HepG2 (cell line): Measurements from ENCODE around the gene CABLES1. TPM values are rescaled to one million over a fixed set of nuclear protein-coding genes. Genes with fewer than 3 reads are reported as not detected.

Source experiments
- ARHGAP35 ChIP-seq: sonication (generic); formaldehyde crosslinking; IDR thresholded peaks from 2 replicates; pipeline ENCODE4 v1.9.0; 2022; ENCODE audit warnings: mild to moderate bottlenecking, inconsistent platforms, moderate library complexity, missing genetic modification reagents, borderline replicate concordance
- CBFB ChIP-seq: sonication (generic); formaldehyde crosslinking; IDR thresholded peaks from 2 replicates; pipeline ENCODE4 v1.4.0; 2020; ENCODE audit warnings: missing genetic modification reagents
- FIP1L1 ChIP-seq: fragments of 200-400 bp; formaldehyde crosslinking; IDR thresholded peaks from 2 replicates; pipeline ENCODE4 v1.6.1; 2018; ENCODE audit warnings: low read depth, mild to moderate bottlenecking, low read length, moderate library complexity, borderline replicate concordance; ENCODE audit not compliant: insufficient read depth
- GABPB1 ChIP-seq: IDR thresholded peaks from 2 replicates; pipeline ENCODE4 v1.6.1; 2016; ENCODE audit warnings: mild to moderate bottlenecking, missing genetic modification reagents, moderate library complexity, missing compliant biosample characterization
- GFI1 ChIP-seq: sonication (generic); formaldehyde crosslinking; IDR thresholded peaks from 2 replicates; pipeline ENCODE4 v1.5.0; 2020; ENCODE audit warnings: missing genetic modification reagents, mild to moderate bottlenecking, borderline replicate concordance
- HMG20B ChIP-seq: conservative IDR thresholded peaks from 2 replicates; pipeline ENCODE4 v1.6.1; 2016; ENCODE audit warnings: missing genetic modification reagents, missing compliant biosample characterization
- PHB2 ChIP-seq: fragments of 450-650 bp; IDR thresholded peaks from 2 replicates; pipeline ENCODE4 v1.6.1; 2018; ENCODE audit not compliant: partially characterized antibody
- ZNF383 ChIP-seq: sonication (generic); formaldehyde crosslinking; IDR thresholded peaks from 2 replicates; pipeline ENCODE4 v1.4.0; 2020; ENCODE audit warnings: missing genetic modification reagents, mild to moderate bottlenecking, borderline replicate concordance
- polyA plus RNA-seq, 8 experiments: library from polyadenylated mRNA; depleted of rRNA in 3 of 8; stranded (reverse) in 7 of 8; unstranded in 1 of 8; fragments of >200 nt; fragmentation: Illumina TruSeq in 4 of 8; extraction: Trizol in 4 of 8; gene quantifications; 2 replicates each; pipeline versions ENCODE4 v1.2.1 to v1.2.3, GENCODE V29; 2011 to 2016; ENCODE audit warnings: low read depth in 4 of 8, missing spikeins in 1 of 8, mixed read lengths in 1 of 8; ENCODE audit not compliant: insufficient read depth in 1 of 8
- total RNA-seq, 5 experiments: library from RNA; depleted of rRNA; stranded (reverse); fragments of >200 nt; fragmentation: Illumina TruSeq; extraction: Trizol; gene quantifications; 2 replicates each; pipeline ENCODE4 v1.2.3, GENCODE V29; 2016; ENCODE audit warnings: low read depth in 1 of 5
- TF ChIP-seq, protein P1 (sequence below): sonication (generic); formaldehyde crosslinking; IDR thresholded peaks from 2 replicates; pipeline ENCODE4 v1.4.0; 2020; ENCODE audit warnings: mild to moderate bottlenecking, missing genetic modification reagents
- TF ChIP-seq, protein P2 (sequence below): sonication (generic); formaldehyde crosslinking; IDR thresholded peaks from 2 replicates; pipeline ENCODE4 v1.5.0; 2020; ENCODE audit warnings: missing genetic modification reagents, mild to moderate bottlenecking, borderline replicate concordance
- TF ChIP-seq, protein P3 (sequence below): sonication (generic); formaldehyde crosslinking; IDR thresholded peaks from 2 replicates; pipeline ENCODE4 v1.4.0; 2020; ENCODE audit warnings: missing genetic modification reagents
- TF ChIP-seq, protein P4 (sequence below): conservative IDR thresholded peaks from 2 replicates; pipeline ENCODE4 v1.6.1; 2018; ENCODE audit warnings: missing genetic modification reagents
- TF ChIP-seq, protein P5 (sequence below): sonication (generic); formaldehyde crosslinking; IDR thresholded peaks from 2 replicates; pipeline ENCODE4 v1.4.0; 2020; ENCODE audit warnings: missing genetic modification reagents, mild to moderate bottlenecking, borderline replicate concordance
- TF ChIP-seq, protein P6 (sequence below): IDR thresholded peaks from 2 replicates; pipeline ENCODE4 v1.6.1; 2018; ENCODE audit warnings: missing genetic modification reagents, mild to moderate bottlenecking, missing compliant biosample characterization

The CABLES1 gene
- total and polyA plus RNA-seq, 2 of the 13 experiments (the other 11 are each of a cell fraction or from before 2014, with no cell fraction given) = 14.7 to 25.8 TPM

DNA sequence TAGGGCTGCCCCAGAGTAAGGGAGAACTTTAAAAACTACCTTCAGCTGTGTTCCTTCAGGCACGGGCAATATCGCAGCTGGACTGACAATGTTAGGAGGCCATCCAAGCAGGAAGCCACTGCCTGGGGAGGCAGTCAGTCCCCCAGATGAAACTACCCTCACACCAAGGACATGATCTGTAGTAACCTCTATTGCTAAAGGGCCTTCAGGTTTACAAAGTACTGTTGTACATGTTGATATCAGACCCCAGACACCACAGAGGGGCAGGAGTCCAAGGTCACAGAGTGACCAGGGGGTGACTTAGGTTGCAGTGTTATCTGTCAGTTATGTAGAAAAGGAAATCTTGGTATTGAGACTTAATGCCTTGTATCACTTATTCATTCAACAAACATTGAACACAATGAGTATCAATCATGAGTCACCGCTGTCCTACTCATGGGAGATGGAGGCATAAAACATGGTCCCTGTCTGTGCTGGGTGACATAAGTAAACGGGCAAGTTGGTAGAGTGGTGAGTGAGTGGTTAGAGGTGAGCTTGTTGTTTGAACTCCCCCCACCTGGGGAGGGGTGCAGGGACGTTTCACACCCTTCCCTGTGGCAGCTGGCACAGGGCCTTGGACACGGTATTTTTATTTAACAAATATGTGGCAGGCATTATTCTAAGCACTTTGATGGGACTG, 7.1 kb downstream of the CABLES1 start (continued):
- TF ChIP-seq ZNF383 (CRISPR knock-in tag) = no peak
- TF ChIP-seq CBFB (CRISPR knock-in tag) = peak; percentile 80; the same call in 1 of the 2 replicates
- no peak for TF ChIP-seq GFI1
- TF ChIP-seq HMG20B = no peak
- TF ChIP-seq, protein P1, sequence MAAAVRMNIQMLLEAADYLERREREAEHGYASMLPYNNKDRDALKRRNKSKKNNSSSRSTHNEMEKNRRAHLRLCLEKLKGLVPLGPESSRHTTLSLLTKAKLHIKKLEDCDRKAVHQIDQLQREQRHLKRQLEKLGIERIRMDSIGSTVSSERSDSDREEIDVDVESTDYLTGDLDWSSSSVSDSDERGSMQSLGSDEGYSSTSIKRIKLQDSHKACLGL (CRISPR knock-in tag) = no peak
- TF ChIP-seq, protein P2, sequence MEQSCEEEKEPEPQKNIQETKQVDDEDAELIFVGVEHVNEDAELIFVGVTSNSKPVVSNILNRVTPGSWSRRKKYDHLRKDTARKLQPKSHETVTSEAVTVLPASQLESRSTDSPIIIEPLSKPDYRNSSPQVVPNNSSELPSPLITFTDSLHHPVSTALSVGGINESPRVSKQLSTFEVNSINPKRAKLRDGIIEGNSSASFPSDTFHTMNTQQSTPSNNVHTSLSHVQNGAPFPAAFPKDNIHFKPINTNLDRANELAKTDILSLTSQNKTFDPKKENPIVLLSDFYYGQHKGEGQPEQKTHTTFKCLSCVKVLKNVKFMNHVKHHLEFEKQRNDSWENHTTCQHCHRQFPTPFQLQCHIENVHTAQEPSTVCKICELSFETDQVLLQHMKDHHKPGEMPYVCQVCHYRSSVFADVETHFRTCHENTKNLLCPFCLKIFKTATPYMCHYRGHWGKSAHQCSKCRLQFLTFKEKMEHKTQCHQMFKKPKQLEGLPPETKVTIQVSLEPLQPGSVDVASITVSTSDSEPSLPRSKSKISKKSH = no peak
- no peak for TF ChIP-seq ARHGAP35 (CRISPR knock-in tag)
- TF ChIP-seq, protein P3, sequence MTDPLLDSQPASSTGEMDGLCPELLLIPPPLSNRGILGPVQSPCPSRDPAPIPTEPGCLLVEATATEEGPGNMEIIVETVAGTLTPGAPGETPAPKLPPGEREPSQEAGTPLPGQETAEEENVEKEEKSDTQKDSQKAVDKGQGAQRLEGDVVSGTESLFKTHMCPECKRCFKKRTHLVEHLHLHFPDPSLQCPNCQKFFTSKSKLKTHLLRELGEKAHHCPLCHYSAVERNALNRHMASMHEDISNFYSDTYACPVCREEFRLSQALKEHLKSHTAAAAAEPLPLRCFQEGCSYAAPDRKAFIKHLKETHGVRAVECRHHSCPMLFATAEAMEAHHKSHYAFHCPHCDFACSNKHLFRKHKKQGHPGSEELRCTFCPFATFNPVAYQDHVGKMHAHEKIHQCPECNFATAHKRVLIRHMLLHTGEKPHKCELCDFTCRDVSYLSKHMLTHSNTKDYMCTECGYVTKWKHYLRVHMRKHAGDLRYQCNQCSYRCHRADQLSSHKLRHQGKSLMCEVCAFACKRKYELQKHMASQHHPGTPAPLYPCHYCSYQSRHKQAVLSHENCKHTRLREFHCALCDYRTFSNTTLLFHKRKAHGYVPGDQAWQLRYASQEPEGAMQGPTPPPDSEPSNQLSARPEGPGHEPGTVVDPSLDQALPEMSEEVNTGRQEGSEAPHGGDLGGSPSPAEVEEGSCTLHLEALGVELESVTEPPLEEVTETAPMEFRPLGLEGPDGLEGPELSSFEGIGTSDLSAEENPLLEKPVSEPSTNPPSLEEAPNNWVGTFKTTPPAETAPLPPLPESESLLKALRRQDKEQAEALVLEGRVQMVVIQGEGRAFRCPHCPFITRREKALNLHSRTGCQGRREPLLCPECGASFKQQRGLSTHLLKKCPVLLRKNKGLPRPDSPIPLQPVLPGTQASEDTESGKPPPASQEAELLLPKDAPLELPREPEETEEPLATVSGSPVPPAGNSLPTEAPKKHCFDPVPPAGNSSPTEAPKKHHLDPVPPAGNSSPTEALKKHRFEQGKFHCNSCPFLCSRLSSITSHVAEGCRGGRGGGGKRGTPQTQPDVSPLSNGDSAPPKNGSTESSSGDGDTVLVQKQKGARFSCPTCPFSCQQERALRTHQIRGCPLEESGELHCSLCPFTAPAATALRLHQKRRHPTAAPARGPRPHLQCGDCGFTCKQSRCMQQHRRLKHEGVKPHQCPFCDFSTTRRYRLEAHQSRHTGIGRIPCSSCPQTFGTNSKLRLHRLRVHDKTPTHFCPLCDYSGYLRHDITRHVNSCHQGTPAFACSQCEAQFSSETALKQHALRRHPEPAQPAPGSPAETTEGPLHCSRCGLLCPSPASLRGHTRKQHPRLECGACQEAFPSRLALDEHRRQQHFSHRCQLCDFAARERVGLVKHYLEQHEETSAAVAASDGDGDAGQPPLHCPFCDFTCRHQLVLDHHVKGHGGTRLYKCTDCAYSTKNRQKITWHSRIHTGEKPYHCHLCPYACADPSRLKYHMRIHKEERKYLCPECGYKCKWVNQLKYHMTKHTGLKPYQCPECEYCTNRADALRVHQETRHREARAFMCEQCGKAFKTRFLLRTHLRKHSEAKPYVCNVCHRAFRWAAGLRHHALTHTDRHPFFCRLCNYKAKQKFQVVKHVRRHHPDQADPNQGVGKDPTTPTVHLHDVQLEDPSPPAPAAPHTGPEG (CRISPR knock-in tag) = no peak
- TF ChIP-seq, protein P4, sequence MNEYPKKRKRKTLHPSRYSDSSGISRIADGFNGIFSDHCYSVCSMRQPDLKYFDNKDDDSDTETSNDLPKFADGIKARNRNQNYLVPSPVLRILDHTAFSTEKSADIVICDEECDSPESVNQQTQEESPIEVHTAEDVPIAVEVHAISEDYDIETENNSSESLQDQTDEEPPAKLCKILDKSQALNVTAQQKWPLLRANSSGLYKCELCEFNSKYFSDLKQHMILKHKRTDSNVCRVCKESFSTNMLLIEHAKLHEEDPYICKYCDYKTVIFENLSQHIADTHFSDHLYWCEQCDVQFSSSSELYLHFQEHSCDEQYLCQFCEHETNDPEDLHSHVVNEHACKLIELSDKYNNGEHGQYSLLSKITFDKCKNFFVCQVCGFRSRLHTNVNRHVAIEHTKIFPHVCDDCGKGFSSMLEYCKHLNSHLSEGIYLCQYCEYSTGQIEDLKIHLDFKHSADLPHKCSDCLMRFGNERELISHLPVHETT = no peak
- TF ChIP-seq, protein P5, sequence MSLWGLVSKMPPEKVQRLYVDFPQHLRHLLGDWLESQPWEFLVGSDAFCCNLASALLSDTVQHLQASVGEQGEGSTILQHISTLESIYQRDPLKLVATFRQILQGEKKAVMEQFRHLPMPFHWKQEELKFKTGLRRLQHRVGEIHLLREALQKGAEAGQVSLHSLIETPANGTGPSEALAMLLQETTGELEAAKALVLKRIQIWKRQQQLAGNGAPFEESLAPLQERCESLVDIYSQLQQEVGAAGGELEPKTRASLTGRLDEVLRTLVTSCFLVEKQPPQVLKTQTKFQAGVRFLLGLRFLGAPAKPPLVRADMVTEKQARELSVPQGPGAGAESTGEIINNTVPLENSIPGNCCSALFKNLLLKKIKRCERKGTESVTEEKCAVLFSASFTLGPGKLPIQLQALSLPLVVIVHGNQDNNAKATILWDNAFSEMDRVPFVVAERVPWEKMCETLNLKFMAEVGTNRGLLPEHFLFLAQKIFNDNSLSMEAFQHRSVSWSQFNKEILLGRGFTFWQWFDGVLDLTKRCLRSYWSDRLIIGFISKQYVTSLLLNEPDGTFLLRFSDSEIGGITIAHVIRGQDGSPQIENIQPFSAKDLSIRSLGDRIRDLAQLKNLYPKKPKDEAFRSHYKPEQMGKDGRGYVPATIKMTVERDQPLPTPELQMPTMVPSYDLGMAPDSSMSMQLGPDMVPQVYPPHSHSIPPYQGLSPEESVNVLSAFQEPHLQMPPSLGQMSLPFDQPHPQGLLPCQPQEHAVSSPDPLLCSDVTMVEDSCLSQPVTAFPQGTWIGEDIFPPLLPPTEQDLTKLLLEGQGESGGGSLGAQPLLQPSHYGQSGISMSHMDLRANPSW (CRISPR knock-in tag) = no peak
- TF ChIP-seq FIP1L1 = no peak
- TF ChIP-seq PHB2 = no peak
- TF ChIP-seq GABPB1 (CRISPR knock-in tag) = no peak
- TF ChIP-seq, protein P6, sequence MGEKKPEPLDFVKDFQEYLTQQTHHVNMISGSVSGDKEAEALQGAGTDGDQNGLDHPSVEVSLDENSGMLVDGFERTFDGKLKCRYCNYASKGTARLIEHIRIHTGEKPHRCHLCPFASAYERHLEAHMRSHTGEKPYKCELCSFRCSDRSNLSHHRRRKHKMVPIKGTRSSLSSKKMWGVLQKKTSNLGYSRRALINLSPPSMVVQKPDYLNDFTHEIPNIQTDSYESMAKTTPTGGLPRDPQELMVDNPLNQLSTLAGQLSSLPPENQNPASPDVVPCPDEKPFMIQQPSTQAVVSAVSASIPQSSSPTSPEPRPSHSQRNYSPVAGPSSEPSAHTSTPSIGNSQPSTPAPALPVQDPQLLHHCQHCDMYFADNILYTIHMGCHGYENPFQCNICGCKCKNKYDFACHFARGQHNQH (CRISPR knock-in tag) = peak; percentile 74; the same call in 1 of the 2 replicates
